Panc1 (cell line): Measurements from ENCODE around the gene ZDHHC1. TPM values are rescaled to one million over a fixed set of nuclear protein-coding genes. Genes with fewer than 3 reads are reported as not detected.

ENCODE experiments used
- ATAC-seq: fragments of 200-7000 bp; cut with Tn5 transposase; 2 replicates; pipeline ENCODE4 v1.9.1; 2020; ENCODE audit warnings: mild to moderate bottlenecking, moderate library complexity
- BruUV-seq: library from RNA; stranded (reverse); fragments of 400-500 nt; replicated peaks from 2 replicates; lab custom pipeline; 2021; lab: Mats Ljungman, UMichigan
- CTCF ChIA-PET: fragments of 300-600 bp; sonication (Branson Sonifier 250); formaldehyde crosslinking; loops from one replicate; lab custom pipeline; 2022; ENCODE audit warnings: antibody characterized with exemption; lab: Charles Lee
- POLR2A ChIA-PET: fragments of 300-600 bp; sonication (Branson Sonifier 250); formaldehyde crosslinking; loops from one replicate; lab custom pipeline; 2022; ENCODE audit warnings: antibody characterized with exemption; lab: Charles Lee
- DNase-seq: peaks from one replicate; pipeline ENCODE4 v3.0.0-alpha.2; 2010; ENCODE audit warnings: low read depth, low spot score
- H3K27ac ChIP-seq: 2 replicates; pipeline ENCODE4 v1.5.1; 2011; ENCODE audit warnings: mild to moderate bottlenecking, low read length, inconsistent platforms
- H3K27me3 ChIP-seq: fragments of 200-500 bp; sonication (Bioruptor generic); 2 replicates; pipeline ENCODE4 v1.6.0; 2014; ENCODE audit warnings: low read length, inconsistent platforms; ENCODE audit not compliant: control insufficient read depth, insufficient read depth
- H3K36me3 ChIP-seq: fragments of 200-500 bp; sonication (Bioruptor generic); 2 replicates; pipeline ENCODE4 v1.5.1; 2014; ENCODE audit warnings: inconsistent platforms, mild to moderate bottlenecking, low read length, moderate library complexity; ENCODE audit not compliant: control insufficient read depth, insufficient read depth
- H3K4me1 ChIP-seq: 2 replicates; pipeline ENCODE4 v1.5.1; 2011; ENCODE audit warnings: inconsistent platforms, mild to moderate bottlenecking, low read length, moderate library complexity; ENCODE audit not compliant: control insufficient read depth, insufficient read depth
- H3K4me3 ChIP-seq, 2 experiments: 2 replicates each; pipeline ENCODE4 v1.5.1; 2011 to 2012; ENCODE audit warnings: low read depth in 2 of 2, low read length in 2 of 2, mild to moderate bottlenecking in 2 of 2, inconsistent platforms in 1 of 2, moderate library complexity in 1 of 2
- H3K9me3 ChIP-seq: fragments of 200-500 bp; sonication (Bioruptor generic); 2 replicates; pipeline ENCODE4 v1.5.1; 2014; ENCODE audit warnings: low read depth, mild to moderate bottlenecking, inconsistent platforms, low read length, moderate library complexity; ENCODE audit not compliant: control insufficient read depth, insufficient read depth
- CTCF ChIP-seq: fragments of 450-650 bp; IDR thresholded peaks from 2 replicates; pipeline ENCODE4 v1.5.1; 2017; ENCODE audit warnings: mild to moderate bottlenecking
- POLR2AphosphoS5 ChIP-seq: IDR thresholded peaks from 2 replicates; pipeline ENCODE4 v1.6.1; 2012; ENCODE audit warnings: mild to moderate bottlenecking, low read depth, low read length, moderate library complexity
- SIN3A ChIP-seq: IDR thresholded peaks from 2 replicates; pipeline ENCODE4 v1.6.1; 2012; ENCODE audit warnings: low read depth, mild to moderate bottlenecking, low read length, moderate library complexity, borderline replicate concordance; ENCODE audit not compliant: insufficient read depth
- TCF7L2 ChIP-seq: IDR thresholded peaks from 2 replicates; pipeline ENCODE4 v1.6.1; 2011; ENCODE audit warnings: mild to moderate bottlenecking, low read depth, low read length, inconsistent platforms
- in situ Hi-C: cut with HindIII; loops from 2 replicates; pipeline ENCODE4 v1.10.0; 2016; ENCODE audit warnings: low sequenced_read_pairs, low pct_unique_long_range_greater_than_20kb
- intact Hi-C: fragments of 100-400 bp; cut with micrococcal nuclease; formaldehyde crosslinking; loops from one replicate; pipeline ENCODE4 v1.10.0; 2022; ENCODE audit not compliant: unreplicated experiment
- total RNA-seq: library from RNA; stranded (reverse); gene quantifications from one replicate; pipeline ENCODE4 v1.2.1, GENCODE V29; 2021; ENCODE audit not compliant: unreplicated experiment
- TF ChIP-seq, protein P1 (sequence below), 2 experiments: IDR thresholded peaks; 2 replicates each; pipeline ENCODE4 v1.6.1; 2011 to 2012; ENCODE audit warnings: low read depth in 2 of 2, control low read depth in 1 of 2, low read length in 1 of 2, mild to moderate bottlenecking in 1 of 2, moderate library complexity in 1 of 2; ENCODE audit not compliant: insufficient read depth in 1 of 2

The ZDHHC1 gene
- total RNA-seq, 1 experiment from 2014 or later, result 7.8 TPM

DNA sequence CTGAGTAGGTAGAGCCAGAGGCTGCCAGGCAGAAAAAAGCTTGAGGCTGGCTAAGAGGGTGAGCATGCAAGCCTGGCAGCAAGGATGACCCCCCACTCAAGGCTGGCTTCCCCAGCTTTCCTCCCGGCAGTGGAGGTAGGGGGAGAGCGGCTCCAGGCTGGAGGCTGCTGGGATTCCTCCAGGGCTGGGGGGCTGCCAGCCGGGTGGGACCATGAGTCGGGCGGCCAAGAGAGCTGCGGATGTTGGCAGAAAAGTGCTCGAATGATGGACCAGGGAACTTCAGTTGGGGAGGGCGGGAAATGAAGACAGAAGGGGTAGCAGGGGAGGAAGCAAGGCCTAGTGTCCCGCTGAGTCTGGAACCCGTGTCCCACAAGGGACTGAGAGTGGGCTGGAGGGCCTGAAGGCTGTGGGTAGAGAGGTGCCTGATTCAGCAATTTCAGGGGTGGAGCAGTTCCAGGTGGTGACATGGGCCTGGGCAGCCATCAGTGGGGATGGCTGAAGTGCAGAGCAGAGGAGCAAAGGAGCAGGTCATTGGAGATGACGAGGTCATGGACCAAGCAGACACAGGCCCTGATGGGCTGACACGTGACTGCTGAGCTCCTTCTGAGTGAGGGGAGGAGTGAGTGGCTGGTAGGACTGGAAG, 34.9 kb upstream of the ZDHHC1 start:
- no peak for ATAC-seq
- BruUV-seq, result no TSS peak
- Histone ChIP-seq H3K27me3 (no peaks in the 10 kb centered on the region), H3K4me3 (no peak overlapping the region), H3K4me1 (no peaks in the 10 kb centered on the region), H3K27ac (no peak overlapping the region), H3K9me3 (no peaks in the 10 kb centered on the region), H3K36me3 (no peaks in the 10 kb centered on the region)
- DNase-seq, result no peak
- TF ChIP-seq SIN3A, result no peak
- no peak for TF ChIP-seq CTCF
- TF ChIP-seq POLR2AphosphoS5, result no peak
- TF ChIP-seq, protein P1, sequence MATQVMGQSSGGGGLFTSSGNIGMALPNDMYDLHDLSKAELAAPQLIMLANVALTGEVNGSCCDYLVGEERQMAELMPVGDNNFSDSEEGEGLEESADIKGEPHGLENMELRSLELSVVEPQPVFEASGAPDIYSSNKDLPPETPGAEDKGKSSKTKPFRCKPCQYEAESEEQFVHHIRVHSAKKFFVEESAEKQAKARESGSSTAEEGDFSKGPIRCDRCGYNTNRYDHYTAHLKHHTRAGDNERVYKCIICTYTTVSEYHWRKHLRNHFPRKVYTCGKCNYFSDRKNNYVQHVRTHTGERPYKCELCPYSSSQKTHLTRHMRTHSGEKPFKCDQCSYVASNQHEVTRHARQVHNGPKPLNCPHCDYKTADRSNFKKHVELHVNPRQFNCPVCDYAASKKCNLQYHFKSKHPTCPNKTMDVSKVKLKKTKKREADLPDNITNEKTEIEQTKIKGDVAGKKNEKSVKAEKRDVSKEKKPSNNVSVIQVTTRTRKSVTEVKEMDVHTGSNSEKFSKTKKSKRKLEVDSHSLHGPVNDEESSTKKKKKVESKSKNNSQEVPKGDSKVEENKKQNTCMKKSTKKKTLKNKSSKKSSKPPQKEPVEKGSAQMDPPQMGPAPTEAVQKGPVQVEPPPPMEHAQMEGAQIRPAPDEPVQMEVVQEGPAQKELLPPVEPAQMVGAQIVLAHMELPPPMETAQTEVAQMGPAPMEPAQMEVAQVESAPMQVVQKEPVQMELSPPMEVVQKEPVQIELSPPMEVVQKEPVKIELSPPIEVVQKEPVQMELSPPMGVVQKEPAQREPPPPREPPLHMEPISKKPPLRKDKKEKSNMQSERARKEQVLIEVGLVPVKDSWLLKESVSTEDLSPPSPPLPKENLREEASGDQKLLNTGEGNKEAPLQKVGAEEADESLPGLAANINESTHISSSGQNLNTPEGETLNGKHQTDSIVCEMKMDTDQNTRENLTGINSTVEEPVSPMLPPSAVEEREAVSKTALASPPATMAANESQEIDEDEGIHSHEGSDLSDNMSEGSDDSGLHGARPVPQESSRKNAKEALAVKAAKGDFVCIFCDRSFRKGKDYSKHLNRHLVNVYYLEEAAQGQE (IDR thresholded peaks at IDR 0.05; ENCODE audit: insufficient read depth in 1 of 2, low read depth in 2 of 2, low read length in 1 of 2), result no peak
- no peak for TF ChIP-seq TCF7L2
- ChIA-PET POLR2A (interaction anchor here (0.7 kb wide), 1 partner anchor 384 kb away, joined by 3 read pairs; no protein-coding TSS in a partner anchor), CTCF (no interaction called here)
- in situ Hi-C loops (no loop called here), intact Hi-C loops (no loop called here)

- H3K27me3 ChIP-seq, result no peaks in the 10 kb centered on the region
- CTCF ChIA-PET, result no interaction called here
- no peaks in the 10 kb centered on the region for H3K4me1 ChIP-seq
- H3K27ac ChIP-seq, result no peak overlapping the region
- no peaks in the 10 kb centered on the region for H3K36me3 ChIP-seq
- intact Hi-C loops, result no loop called here
- H3K9me3 ChIP-seq, result no peaks in the 10 kb centered on the region
- TF ChIP-seq, protein P1 (IDR thresholded peaks at IDR 0.05; ENCODE audit: insufficient read depth in 1 of 2, low read depth in 2 of 2, low read length in 1 of 2), result no peak
- no peak for TF ChIP-seq TCF7L2
- TF ChIP-seq POLR2AphosphoS5, result no peak
- ATAC-seq (no peak), DNase-seq (no peak)
- no peak overlapping the region for H3K4me3 ChIP-seq
- in situ Hi-C loops, result no loop called here
- POLR2A ChIA-PET, result no interaction called here
- BruUV-seq, result no TSS peak
Observed at GRCh38 chr16:67449739-67450138, 33.5 kb upstream of the ZDHHC1 start.
